Measurements from ENCODE around the gene THAP3. TPM values are rescaled to one million over a fixed set of nuclear protein-coding genes. Genes with fewer than 3 reads are reported as not detected.

THAP3 gene
- total RNA-seq, 1 experiment from 2014 or later: 11.5 TPM

DNA sequence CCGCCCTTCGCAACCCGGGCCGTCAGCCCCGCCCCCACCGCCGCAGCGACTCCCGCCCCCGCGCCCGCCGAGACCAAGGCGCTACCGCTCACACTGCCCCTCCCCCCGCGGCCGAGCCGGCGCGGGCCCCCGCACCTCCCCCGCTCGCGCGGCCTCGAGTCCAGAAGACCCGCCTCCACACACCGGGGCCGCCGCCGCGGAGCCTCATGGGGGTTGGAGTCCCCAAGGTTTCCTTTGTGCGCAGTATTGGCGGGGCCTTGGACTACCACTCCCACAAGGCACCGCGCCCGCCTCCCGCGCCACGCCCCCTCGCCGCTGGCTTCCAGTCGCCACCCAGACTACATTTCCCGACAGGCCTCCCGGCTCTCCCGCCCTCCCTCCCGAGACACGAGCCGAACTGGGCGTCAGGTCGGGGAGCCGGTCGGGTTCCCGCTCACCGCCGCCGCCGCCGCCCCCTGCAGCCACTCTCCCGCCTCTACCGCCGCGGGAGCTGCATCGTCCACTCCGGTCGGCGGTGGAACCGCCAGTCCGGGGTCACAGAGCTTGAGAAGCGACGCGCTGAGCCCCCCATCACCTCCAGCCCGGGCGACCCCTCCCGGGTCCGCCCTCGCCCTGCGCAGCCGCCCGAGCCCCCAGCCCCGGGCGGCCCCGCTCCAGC is 11.2 kb upstream of the THAP3 start, which contains the start of gene PHF13:
Gene PHF13 (plus strand): TSS at position 371 of the 658 bp plus-strand sequence. CDS start 336 bp downstream, outside the sequence.
- no TSS peak for BruUV-seq (replicated peaks)
- Mint-ChIP-seq H3K9me3 (ENCODE audit: low read depth, unreplicated experiment) (no peaks in the 10 kb centered on the region), H3K27me3 (ENCODE audit: unreplicated experiment) (no peaks in the 10 kb centered on the region), H3K36me3 (ENCODE audit: insufficient read depth, unreplicated experiment) (peaks cover 40% of the 10 kb centered on the region), H3K4me3 (ENCODE audit: low read depth, unreplicated experiment) (peak within 1 kb of the TSS; percentile 93), H3K4me1 (ENCODE audit: low read depth, unreplicated experiment) (no peaks in the 10 kb centered on the region), H3K27ac (ENCODE audit: unreplicated experiment) (peak within 1 kb of the TSS; percentile 91)
- CTCF ChIA-PET: interaction anchor here (0.6 kb wide), 1 partner anchor 351 kb away, joined by 3 read pairs; no protein-coding TSS in a partner anchor
- TF ChIP-seq, protein P1, sequence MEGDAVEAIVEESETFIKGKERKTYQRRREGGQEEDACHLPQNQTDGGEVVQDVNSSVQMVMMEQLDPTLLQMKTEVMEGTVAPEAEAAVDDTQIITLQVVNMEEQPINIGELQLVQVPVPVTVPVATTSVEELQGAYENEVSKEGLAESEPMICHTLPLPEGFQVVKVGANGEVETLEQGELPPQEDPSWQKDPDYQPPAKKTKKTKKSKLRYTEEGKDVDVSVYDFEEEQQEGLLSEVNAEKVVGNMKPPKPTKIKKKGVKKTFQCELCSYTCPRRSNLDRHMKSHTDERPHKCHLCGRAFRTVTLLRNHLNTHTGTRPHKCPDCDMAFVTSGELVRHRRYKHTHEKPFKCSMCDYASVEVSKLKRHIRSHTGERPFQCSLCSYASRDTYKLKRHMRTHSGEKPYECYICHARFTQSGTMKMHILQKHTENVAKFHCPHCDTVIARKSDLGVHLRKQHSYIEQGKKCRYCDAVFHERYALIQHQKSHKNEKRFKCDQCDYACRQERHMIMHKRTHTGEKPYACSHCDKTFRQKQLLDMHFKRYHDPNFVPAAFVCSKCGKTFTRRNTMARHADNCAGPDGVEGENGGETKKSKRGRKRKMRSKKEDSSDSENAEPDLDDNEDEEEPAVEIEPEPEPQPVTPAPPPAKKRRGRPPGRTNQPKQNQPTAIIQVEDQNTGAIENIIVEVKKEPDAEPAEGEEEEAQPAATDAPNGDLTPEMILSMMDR (IDR thresholded peaks at IDR 0.05; ENCODE audit: unreplicated experiment): no peak
- intact Hi-C loops (cut with micrococcal nuclease; ENCODE audit: unreplicated experiment): no loop called here
- peak; percentile 98 for DNase-seq

DNA sequence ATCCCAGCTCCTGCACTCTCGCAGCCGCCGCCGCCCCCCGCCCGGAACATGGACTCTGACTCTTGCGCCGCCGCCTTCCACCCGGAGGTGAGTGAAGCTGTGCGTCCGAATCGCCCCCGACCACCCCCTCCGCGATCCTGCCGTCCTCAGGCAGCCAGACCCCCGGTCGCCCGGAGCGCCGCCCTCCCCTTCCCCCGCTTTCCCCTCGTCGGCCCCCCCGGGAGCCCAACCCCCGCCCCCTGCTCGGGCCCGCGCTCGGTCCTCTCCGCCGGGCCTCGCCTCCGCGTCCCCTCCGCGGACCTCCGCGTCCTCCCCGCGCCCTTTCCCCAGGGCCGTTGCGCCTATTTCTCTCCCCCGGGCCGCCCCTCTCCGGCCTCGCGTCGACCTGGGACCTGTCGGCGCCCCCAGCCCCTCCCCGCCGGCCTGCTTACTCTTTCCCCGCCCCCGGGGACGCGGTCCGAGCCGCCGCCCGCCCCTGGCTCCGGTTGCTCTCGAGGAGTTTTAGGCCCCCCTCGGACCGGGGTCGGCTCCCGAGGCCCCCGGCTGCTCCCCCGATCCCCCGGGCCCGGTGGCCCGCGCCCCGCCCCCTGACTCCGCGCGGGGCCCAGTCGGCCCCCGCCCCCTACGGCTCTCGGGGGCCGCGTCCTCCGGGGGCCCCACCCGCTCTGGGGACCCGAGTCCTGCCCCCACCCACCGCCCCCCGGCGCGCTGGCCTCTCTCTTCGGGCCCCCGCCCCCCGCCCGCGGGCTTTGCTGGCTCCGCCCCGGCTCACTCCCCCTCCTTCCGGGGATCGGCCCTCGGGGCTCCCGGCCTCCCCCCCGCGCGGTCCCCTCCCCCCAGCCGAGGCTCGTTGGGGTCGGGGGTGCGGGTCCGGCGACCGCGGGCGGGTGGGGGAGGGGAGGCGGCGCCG is 10.4 kb upstream of the THAP3 start:
- peak; percentile 50 for DNase-seq

GRCh38 chr1:6614929-6615785 is 9.5 kb upstream of the THAP3 start:
- TF ChIP-seq, protein P1 (IDR thresholded peaks at IDR 0.05; ENCODE audit: unreplicated experiment): no peak
- H3K4me3 Mint-ChIP-seq (ENCODE audit: low read depth, unreplicated experiment): peak overlapping the region; percentile 73
- no peaks in the 10 kb centered on the region for H3K27me3 Mint-ChIP-seq (ENCODE audit: unreplicated experiment)
- no TSS peak for BruUV-seq (replicated peaks)
- CTCF ChIA-PET: interaction anchor here (0.6 kb wide), 1 partner anchor 71 kb away, joined by 4 read pairs; no protein-coding TSS in a partner anchor
- no peaks in the 10 kb centered on the region for H3K4me1 Mint-ChIP-seq (ENCODE audit: low read depth, unreplicated experiment)
- DNase-seq: no peak
- H3K27ac Mint-ChIP-seq (ENCODE audit: unreplicated experiment): no peak overlapping the region
- intact Hi-C loops (cut with micrococcal nuclease; ENCODE audit: unreplicated experiment): no loop called here
- no peaks in the 10 kb centered on the region for H3K9me3 Mint-ChIP-seq (ENCODE audit: low read depth, unreplicated experiment)
- H3K36me3 Mint-ChIP-seq (ENCODE audit: insufficient read depth, unreplicated experiment): peaks cover 44% of the 10 kb centered on the region

More for the DNA sequence above, 10.4 kb upstream of the THAP3 start:
- peaks cover 40% of the 10 kb centered on the region for H3K36me3 Mint-ChIP-seq (ENCODE audit: insufficient read depth, unreplicated experiment)
- H3K9me3 Mint-ChIP-seq (ENCODE audit: low read depth, unreplicated experiment): no peaks in the 10 kb centered on the region
- no peak overlapping the region for H3K27ac Mint-ChIP-seq (ENCODE audit: unreplicated experiment)
- no TSS peak for BruUV-seq (replicated peaks)
- TF ChIP-seq, protein P1 (IDR thresholded peaks at IDR 0.05; ENCODE audit: unreplicated experiment): no peak
- no peaks in the 10 kb centered on the region for H3K4me1 Mint-ChIP-seq (ENCODE audit: low read depth, unreplicated experiment)
- peak overlapping the region; percentile 93 for H3K4me3 Mint-ChIP-seq (ENCODE audit: low read depth, unreplicated experiment)
- intact Hi-C loops (cut with micrococcal nuclease; ENCODE audit: unreplicated experiment): no loop called here
- no peaks in the 10 kb centered on the region for H3K27me3 Mint-ChIP-seq (ENCODE audit: unreplicated experiment)
- CTCF ChIA-PET: interaction anchor here (0.6 kb wide), 1 partner anchor 352 kb away, joined by 3 read pairs; no protein-coding TSS in a partner anchor

- intact Hi-C loops (cut with micrococcal nuclease; ENCODE audit: unreplicated experiment): no loop called here
- no peaks in the 10 kb centered on the region for H3K9me3 Mint-ChIP-seq (ENCODE audit: low read depth, unreplicated experiment)
- H3K36me3 Mint-ChIP-seq (ENCODE audit: insufficient read depth, unreplicated experiment): peaks cover 37% of the 10 kb centered on the region
- BruUV-seq (replicated peaks): no TSS peak
- DNase-seq: no peak
- H3K4me1 Mint-ChIP-seq (ENCODE audit: low read depth, unreplicated experiment): no peaks in the 10 kb centered on the region
- CTCF ChIA-PET: no interaction called here
- TF ChIP-seq, protein P1 (IDR thresholded peaks at IDR 0.05; ENCODE audit: unreplicated experiment): no peak
- H3K27me3 Mint-ChIP-seq (ENCODE audit: unreplicated experiment): no peaks in the 10 kb centered on the region
- no peak overlapping the region for H3K4me3 Mint-ChIP-seq (ENCODE audit: low read depth, unreplicated experiment)
- H3K27ac Mint-ChIP-seq (ENCODE audit: unreplicated experiment): no peak overlapping the region
These were observed 5.6 kb upstream of the THAP3 start for GRCh38 chr1:6619045-6619444.

Measured in Calu3 (cell line).